Endothelial cell of umbilical vein (primary cell): ENCODE measurements around the gene FSTL3. TPM values are rescaled to one million over a fixed set of nuclear protein-coding genes. Genes with fewer than 3 reads are reported as not detected.
"Not testable (repeated sequence)": the region's sequence is repeated elsewhere in the genome, so short reads cannot be mapped to it uniquely, and the experiment has no call there.

Experiments used
- BruUV-seq: library from RNA; stranded (reverse); fragments of 400-500 nt; replicated peaks from 2 replicates; lab custom pipeline; 2021; lab: Mats Ljungman, UMichigan
- CTCF ChIA-PET: fragments of 300-600, 350-600 bp; sonication (Branson Sonifier 250); formaldehyde crosslinking; loops from one replicate; lab custom pipeline; 2021; ENCODE audit warnings: antibody characterized with exemption, inconsistent platforms; lab: Charles Lee
- POLR2A ChIA-PET: fragments of 300-600, 350-600 bp; sonication (Branson Sonifier 250); formaldehyde crosslinking; loops from one replicate; lab custom pipeline; 2021; ENCODE audit warnings: antibody characterized with exemption, inconsistent platforms; lab: Charles Lee
- DNase-seq: peaks from one replicate; pipeline ENCODE4 v3.0.0-alpha.2; 2011; ENCODE audit warnings: low read depth, low spot score
- FAIRE-seq: peaks from 2 replicates; lab custom pipeline; 2011; peaks lifted over from hg19 to GRCh38; lab: Jason Lieb, UNC
- H2AFZ ChIP-seq: 2 replicates; pipeline ENCODE4 v1.6.0; 2012; ENCODE audit warnings: low read depth, low read length, control low read depth, inconsistent platforms
- H3K27ac ChIP-seq: 2 replicates; pipeline ENCODE4 v1.5.1; 2011; ENCODE audit warnings: low read depth, mild to moderate bottlenecking, control low read depth, low read length, moderate library complexity; ENCODE audit not compliant: insufficient read depth
- H3K27me3 ChIP-seq, 2 experiments: 2 replicates each; pipeline versions ENCODE4 v1.6.0 to v1.6.1; 2011; ENCODE audit warnings: low read length in 2 of 2, mixed read lengths in 1 of 2; ENCODE audit not compliant: control insufficient read depth in 2 of 2, insufficient read depth in 2 of 2
- H3K36me3 ChIP-seq, 2 experiments: 2 replicates in 1 of 2; 3 replicates in 1 of 2; pipeline ENCODE4 v1.5.1; 2011; ENCODE audit warnings: low read length in 2 of 2, mild to moderate bottlenecking in 1 of 2, moderate library complexity in 1 of 2; ENCODE audit not compliant: control insufficient read depth in 2 of 2, insufficient read depth in 2 of 2; ENCODE audit errors: extremely low read depth in 1 of 2
- H3K4me1 ChIP-seq: 3 replicates; pipeline ENCODE4 v1.5.1; 2011; ENCODE audit warnings: mild to moderate bottlenecking, low read length; ENCODE audit not compliant: control insufficient read depth, insufficient read depth; ENCODE audit errors: extremely low read depth
- H3K4me2 ChIP-seq: 2 replicates; pipeline ENCODE4 v1.6.1; 2011; ENCODE audit warnings: low read length, control low read depth, mixed read lengths; ENCODE audit not compliant: insufficient read depth
- H3K4me3 ChIP-seq, 3 experiments: fragments of 200-600 bp in 1 of 3; sonication (generic), shearing (Covaris generic) in 1 of 3; replicated peaks in 1 of 3; 2 replicates each; pipeline ENCODE4 v1.5.1; 2011 to 2016; ENCODE audit warnings: control low read depth in 3 of 3, low read length in 3 of 3, mild to moderate bottlenecking in 2 of 3, inconsistent platforms in 1 of 3, low read depth in 1 of 3, moderate library complexity in 1 of 3; ENCODE audit not compliant: insufficient read depth in 1 of 3
- H3K79me2 ChIP-seq: 2 replicates; pipeline ENCODE4 v1.6.0; 2012; ENCODE audit warnings: low read length, inconsistent platforms; ENCODE audit not compliant: control insufficient read depth, insufficient read depth
- H3K9ac ChIP-seq: replicated peaks from 2 replicates; pipeline ENCODE3; 2011; ENCODE audit warnings: low read length, control low read depth; ENCODE audit not compliant: insufficient read depth; ENCODE audit errors: extremely low read depth
- H3K9me1 ChIP-seq: replicated peaks from 3 replicates; pipeline ENCODE4 v1.6.0; 2011; ENCODE audit warnings: mild to moderate bottlenecking, low read length; ENCODE audit not compliant: control insufficient read depth, insufficient read depth; ENCODE audit errors: extremely low read depth
- H3K9me3 ChIP-seq: replicated peaks from 2 replicates; pipeline ENCODE4 v1.5.1; 2012; ENCODE audit warnings: low read length, inconsistent platforms; ENCODE audit not compliant: control insufficient read depth, insufficient read depth
- H4K20me1 ChIP-seq: replicated peaks from 2 replicates; pipeline ENCODE3; 2011; ENCODE audit warnings: mild to moderate bottlenecking, low read length; ENCODE audit not compliant: control insufficient read depth, insufficient read depth; ENCODE audit errors: extremely low read depth
- JUN ChIP-seq: IDR thresholded peaks from 2 replicates; pipeline ENCODE4 v1.6.1; 2011; ENCODE audit warnings: borderline replicate concordance, low read depth; ENCODE audit not compliant: insufficient read length, insufficient read depth
- dilution Hi-C: fragments of 300-500 bp; cut with MboI; formaldehyde crosslinking; loops from one replicate; pipeline ENCODE4 v1.15.0; 2019; ENCODE audit warnings: low sequenced_read_pairs; ENCODE audit not compliant: extremely low pct_ligation_motif_present
- intact Hi-C: fragments of 100-400 bp; cut with micrococcal nuclease; formaldehyde crosslinking; loops from one replicate; pipeline ENCODE4 v1.10.0; 2022
- polyA plus RNA-seq, 4 experiments: library from polyadenylated mRNA; depleted of rRNA in 3 of 4; stranded (reverse) in 3 of 4; unstranded in 1 of 4; fragments of >200 nt; gene quantifications; 2 replicates each; pipeline versions ENCODE4 v1.2.1 to v1.2.3, GENCODE V29; 2011 to 2012; ENCODE audit warnings: missing spikeins in 1 of 4
- total RNA-seq: library from RNA; stranded (reverse); gene quantifications from 2 replicates; pipeline ENCODE4 v1.2.3, GENCODE V29; 2021
- TF ChIP-seq, protein P1 (sequence below), 2 donors: IDR thresholded peaks; 1 replicate in 1 of 2; 2 replicates in 1 of 2; pipeline ENCODE4 v1.5.1; 2011; ENCODE audit warnings: low read length in 2 of 2, mild to moderate bottlenecking in 2 of 2, moderate library complexity in 2 of 2, control low read depth in 1 of 2, inconsistent platforms in 1 of 2, low read depth in 1 of 2; ENCODE audit not compliant: insufficient read depth in 1 of 2; ENCODE audit errors: extremely low read depth in 1 of 2

FSTL3 gene
- total and polyA plus RNA-seq, 2 donors (not counting 3 experiments of a cell fraction or from before 2014, with no cell fraction given) = 19.9 to 45.2 TPM

DNA sequence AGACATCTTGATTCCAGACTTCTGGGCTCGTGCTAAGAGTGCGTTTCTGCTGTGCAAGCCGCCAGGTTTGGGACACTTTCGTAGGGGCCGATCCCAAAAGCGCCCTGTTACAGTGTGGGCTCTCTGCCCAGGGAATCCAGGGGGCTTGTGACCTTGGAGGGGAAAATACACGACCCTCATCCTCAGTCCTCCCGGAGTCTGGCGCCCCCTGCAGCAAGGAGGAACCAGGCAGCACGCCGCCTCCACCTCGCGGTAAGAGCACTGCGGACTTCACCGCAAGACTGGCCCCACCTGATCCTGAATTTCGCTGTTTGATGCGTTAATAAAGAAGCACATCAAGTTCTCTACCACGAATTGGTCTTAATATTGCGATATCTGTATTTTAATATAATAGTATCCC lies 48.0 kb upstream of the FSTL3 start:
- Histone ChIP-seq H3K36me3 (peaks cover 0 to 13% of the 10 kb centered on the region in 2 experiments), H3K79me2 (peaks cover 13% of the 10 kb centered on the region), H3K9me3 (no peaks in the 10 kb centered on the region), H3K9me1 (no peaks in the 10 kb centered on the region), H4K20me1 (no peaks in the 10 kb centered on the region), H3K4me1 (peaks cover 11% of the 10 kb centered on the region), H3K9ac (no peak overlapping the region), H3K27ac (no peak overlapping the region), H3K4me2 (no peak overlapping the region), H3K27me3 (no peaks in the 10 kb centered on the region), H3K4me3 (no peak overlapping the region), H2AFZ (no peak overlapping the region)
- no TSS peak for BruUV-seq
- POLR2A ChIA-PET = no interaction called here
- no peak for TF ChIP-seq JUN
- TF ChIP-seq, protein P1, sequence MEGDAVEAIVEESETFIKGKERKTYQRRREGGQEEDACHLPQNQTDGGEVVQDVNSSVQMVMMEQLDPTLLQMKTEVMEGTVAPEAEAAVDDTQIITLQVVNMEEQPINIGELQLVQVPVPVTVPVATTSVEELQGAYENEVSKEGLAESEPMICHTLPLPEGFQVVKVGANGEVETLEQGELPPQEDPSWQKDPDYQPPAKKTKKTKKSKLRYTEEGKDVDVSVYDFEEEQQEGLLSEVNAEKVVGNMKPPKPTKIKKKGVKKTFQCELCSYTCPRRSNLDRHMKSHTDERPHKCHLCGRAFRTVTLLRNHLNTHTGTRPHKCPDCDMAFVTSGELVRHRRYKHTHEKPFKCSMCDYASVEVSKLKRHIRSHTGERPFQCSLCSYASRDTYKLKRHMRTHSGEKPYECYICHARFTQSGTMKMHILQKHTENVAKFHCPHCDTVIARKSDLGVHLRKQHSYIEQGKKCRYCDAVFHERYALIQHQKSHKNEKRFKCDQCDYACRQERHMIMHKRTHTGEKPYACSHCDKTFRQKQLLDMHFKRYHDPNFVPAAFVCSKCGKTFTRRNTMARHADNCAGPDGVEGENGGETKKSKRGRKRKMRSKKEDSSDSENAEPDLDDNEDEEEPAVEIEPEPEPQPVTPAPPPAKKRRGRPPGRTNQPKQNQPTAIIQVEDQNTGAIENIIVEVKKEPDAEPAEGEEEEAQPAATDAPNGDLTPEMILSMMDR (IDR thresholded peaks at IDR 0.05; ENCODE audit: extremely low read depth in 1 of 2, insufficient read depth in 1 of 2, low read depth in 1 of 2, low read length in 2 of 2) = peak; percentile 8 to 12
- CTCF ChIA-PET = no interaction called here
- dilution Hi-C loops = no loop called here
- FAIRE-seq = no peak
- no peak for DNase-seq
- intact Hi-C loops = no loop called here

DNA sequence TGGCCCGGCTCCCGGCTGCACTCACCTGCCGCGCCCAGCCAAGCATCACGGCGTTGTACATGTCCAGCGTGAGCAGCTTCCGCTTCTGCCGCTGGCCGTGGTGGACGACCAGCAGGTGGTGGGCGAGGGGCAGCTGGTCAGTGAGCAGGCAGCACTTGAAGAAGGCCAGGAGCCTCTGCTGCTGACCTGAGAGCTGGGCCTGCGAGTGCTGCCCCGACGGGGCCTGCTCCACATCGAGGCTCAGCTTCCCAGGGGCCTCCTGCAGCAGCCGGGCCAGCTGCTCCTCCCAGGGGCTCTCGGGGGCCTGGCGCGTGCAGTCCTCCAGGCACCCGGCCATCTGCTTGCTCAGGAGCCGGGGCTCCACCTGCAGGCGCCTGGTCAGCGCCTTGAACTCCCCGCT lies 46.7 kb upstream of the FSTL3 start:
- H3K36me3 ChIP-seq, FAIRE-seq, H3K9me3 ChIP-seq, H3K27me3 ChIP-seq, H3K4me3 ChIP-seq, H3K4me2 ChIP-seq, H3K27ac ChIP-seq, dilution Hi-C loops, H3K9me1 ChIP-seq, POLR2A ChIA-PET, DNase-seq, intact Hi-C loops, H4K20me1 ChIP-seq, BruUV-seq, H3K9ac ChIP-seq, CTCF ChIA-PET, H2AFZ ChIP-seq: not testable (repeated sequence)
- Histone ChIP-seq H3K4me1 (peaks cover 16% of the 10 kb centered on the region), H3K79me2 (peaks cover 13% of the 10 kb centered on the region)
